ENCODE results near the gene CERS1. TPM values are rescaled to one million over a fixed set of nuclear protein-coding genes. Genes with fewer than 3 reads are reported as not detected.

The CERS1 gene
- total RNA-seq, 1 experiment from 2014 or later: 2.7 TPM

DNA sequence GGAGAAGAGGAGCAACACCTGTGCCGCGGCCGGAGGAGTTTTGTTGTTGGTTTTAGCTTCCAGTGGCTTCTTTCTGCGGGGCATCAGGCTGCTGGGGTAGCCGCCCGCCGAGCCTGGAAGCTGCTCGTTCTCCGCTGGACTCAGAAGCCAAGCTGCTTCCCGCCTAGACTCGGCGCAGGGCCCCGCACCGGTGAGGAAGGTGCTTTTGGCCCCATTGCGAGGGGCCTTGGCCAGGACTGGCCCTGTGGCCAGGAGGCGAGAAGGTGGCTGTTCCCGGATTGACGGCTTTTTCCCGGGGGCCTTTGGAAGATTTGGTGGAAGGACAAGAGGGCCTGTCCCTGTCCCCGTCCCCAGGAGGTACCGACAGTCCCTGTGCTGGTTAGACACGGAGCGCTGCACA is 28.8 kb downstream of the CERS1 start:
- H3K36me3 ChIP-seq (ENCODE audit: low read depth): peaks cover 25% of the 10 kb centered on the region
- no peak overlapping the region for H2AFZ ChIP-seq
- ChIA-PET POLR2A (ENCODE audit: unreplicated experiment) (no interaction called here), CTCF (no interaction called here)
- H3K79me2 ChIP-seq (ENCODE audit: low read depth): no peaks in the 10 kb centered on the region
- TSS peak; percentile 18 for BruUV-seq (replicated peaks)
- DNase-seq: no peak
- no peaks in the 10 kb centered on the region for H3K27me3 ChIP-seq (ENCODE audit: insufficient read depth, low read depth)
- H3F3A ChIP-seq (ENCODE audit: insufficient read depth, low read depth): peaks cover 50% of the 10 kb centered on the region; the same call in 1 of the 2 replicates
- no peak overlapping the region for H3K4me2 ChIP-seq
- H3K27ac ChIP-seq: no peak overlapping the region
- H3K4me1 ChIP-seq (replicated peaks; ENCODE audit: insufficient read depth): 0 out of 2 replicates have a peak, but pooled peaks cover 2% of the 10 kb centered on the region
- H3K4me3 ChIP-seq: no peak overlapping the region
- intact Hi-C loops (cut with micrococcal nuclease; ENCODE audit: unreplicated experiment): no loop called here
- H3K9me3 ChIP-seq (ENCODE audit: insufficient read depth, low read depth): no peaks in the 10 kb centered on the region
- TF ChIP-seq EZH2 (IDR thresholded peaks at IDR 0.05; ENCODE audit: low read depth): no peak
- TF ChIP-seq, protein P1, sequence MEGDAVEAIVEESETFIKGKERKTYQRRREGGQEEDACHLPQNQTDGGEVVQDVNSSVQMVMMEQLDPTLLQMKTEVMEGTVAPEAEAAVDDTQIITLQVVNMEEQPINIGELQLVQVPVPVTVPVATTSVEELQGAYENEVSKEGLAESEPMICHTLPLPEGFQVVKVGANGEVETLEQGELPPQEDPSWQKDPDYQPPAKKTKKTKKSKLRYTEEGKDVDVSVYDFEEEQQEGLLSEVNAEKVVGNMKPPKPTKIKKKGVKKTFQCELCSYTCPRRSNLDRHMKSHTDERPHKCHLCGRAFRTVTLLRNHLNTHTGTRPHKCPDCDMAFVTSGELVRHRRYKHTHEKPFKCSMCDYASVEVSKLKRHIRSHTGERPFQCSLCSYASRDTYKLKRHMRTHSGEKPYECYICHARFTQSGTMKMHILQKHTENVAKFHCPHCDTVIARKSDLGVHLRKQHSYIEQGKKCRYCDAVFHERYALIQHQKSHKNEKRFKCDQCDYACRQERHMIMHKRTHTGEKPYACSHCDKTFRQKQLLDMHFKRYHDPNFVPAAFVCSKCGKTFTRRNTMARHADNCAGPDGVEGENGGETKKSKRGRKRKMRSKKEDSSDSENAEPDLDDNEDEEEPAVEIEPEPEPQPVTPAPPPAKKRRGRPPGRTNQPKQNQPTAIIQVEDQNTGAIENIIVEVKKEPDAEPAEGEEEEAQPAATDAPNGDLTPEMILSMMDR (conservative IDR thresholded peaks at IDR 0.05): no peak
- peaks cover 42% of the 10 kb centered on the region for H4K20me1 ChIP-seq (ENCODE audit: insufficient read depth)
- H3K9me2 ChIP-seq (ENCODE audit: insufficient read depth): no peaks in the 10 kb centered on the region

- 0 out of 2 replicates have a peak, but pooled peaks cover 6% of the 10 kb centered on the region for H3K4me1 ChIP-seq (replicated peaks; ENCODE audit: insufficient read depth)
- H3K4me3 ChIP-seq: no peak overlapping the region
- H3K36me3 ChIP-seq (ENCODE audit: low read depth): peaks cover 25% of the 10 kb centered on the region
- no TSS peak for BruUV-seq (replicated peaks)
- no peak for DNase-seq
- no peaks in the 10 kb centered on the region for H3K27me3 ChIP-seq (ENCODE audit: insufficient read depth, low read depth)
- no peaks in the 10 kb centered on the region for H3K9me2 ChIP-seq (ENCODE audit: insufficient read depth)
- no peak overlapping the region for H3K27ac ChIP-seq
- H3K79me2 ChIP-seq (ENCODE audit: low read depth): no peaks in the 10 kb centered on the region
- ChIA-PET CTCF (interaction anchor here (0.6 kb wide), 1 partner anchor 85 kb away, joined by 23 read pairs; no protein-coding TSS in a partner anchor), POLR2A (ENCODE audit: unreplicated experiment) (no interaction called here)
- no peak overlapping the region for H2AFZ ChIP-seq
- intact Hi-C loops (cut with micrococcal nuclease; ENCODE audit: unreplicated experiment): no loop called here
- peaks cover 49% of the 10 kb centered on the region; the same call in 1 of the 2 replicates for H3F3A ChIP-seq (ENCODE audit: insufficient read depth, low read depth)
- H3K9me3 ChIP-seq (ENCODE audit: insufficient read depth, low read depth): no peaks in the 10 kb centered on the region
- H3K4me2 ChIP-seq: no peak overlapping the region
- TF ChIP-seq, protein P1 (conservative IDR thresholded peaks at IDR 0.05): peak; percentile 48; the same call in 1 of the 2 replicates
- TF ChIP-seq EZH2 (IDR thresholded peaks at IDR 0.05; ENCODE audit: low read depth): no peak
- peaks cover 38% of the 10 kb centered on the region for H4K20me1 ChIP-seq (ENCODE audit: insufficient read depth)
Measured at GRCh38 chr19:18866800-18867123, 29.2 kb downstream of the CERS1 start.

DNA sequence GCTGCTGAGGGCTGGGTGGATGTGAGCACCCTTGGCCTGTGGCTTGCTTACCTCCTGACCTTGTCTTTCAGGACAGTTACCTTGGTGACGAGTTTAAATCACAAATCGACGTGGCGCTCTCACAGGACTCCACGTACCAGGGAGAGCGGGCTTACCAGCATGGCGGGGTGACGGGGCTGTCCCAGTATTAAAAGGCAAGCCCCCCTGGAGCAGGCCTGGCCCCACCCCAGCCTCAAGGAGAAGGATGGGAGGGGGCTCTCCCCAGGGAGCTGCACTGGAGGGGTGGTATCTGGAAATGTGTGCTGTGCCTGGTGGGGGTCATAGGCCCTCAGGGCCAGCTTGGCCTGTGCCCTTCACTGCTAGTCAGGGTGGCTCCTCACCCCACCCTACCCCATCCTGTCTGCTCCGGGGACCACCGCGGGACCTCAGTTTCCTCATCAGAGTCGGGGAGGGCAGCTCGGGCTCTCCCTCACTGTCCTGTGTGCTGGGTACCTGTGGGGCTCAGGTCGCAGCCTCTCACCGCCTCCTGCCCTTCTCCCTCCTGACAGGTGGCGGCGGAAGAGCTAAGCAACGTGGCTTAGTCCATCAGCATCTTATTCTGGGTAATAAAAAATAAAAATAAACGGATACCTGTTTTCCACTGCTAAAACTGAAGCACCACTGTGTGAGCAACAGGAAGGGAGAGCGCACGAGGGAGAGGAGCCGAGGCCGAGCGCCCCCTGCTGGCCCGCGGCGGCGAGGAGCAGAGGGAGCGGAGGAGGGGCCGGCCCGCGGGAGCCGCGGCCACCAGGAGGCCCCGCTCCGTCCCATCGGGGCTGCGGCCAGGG is 29.8 kb downstream of the CERS1 start:
- TF ChIP-seq, protein P1 (conservative IDR thresholded peaks at IDR 0.05): peak; percentile 82
- TF ChIP-seq EZH2 (IDR thresholded peaks at IDR 0.05; ENCODE audit: low read depth): no peak
- Histone ChIP-seq H4K20me1 (ENCODE audit: insufficient read depth) (peaks cover 32% of the 10 kb centered on the region), H3K79me2 (ENCODE audit: low read depth) (no peaks in the 10 kb centered on the region), H3K4me3 (no peak overlapping the region), H3K27ac (no peak overlapping the region), H3K9me3 (ENCODE audit: insufficient read depth, low read depth) (no peaks in the 10 kb centered on the region), H3K4me1 (replicated peaks; ENCODE audit: insufficient read depth) (0 out of 2 replicates have a peak, but pooled peaks cover 6% of the 10 kb centered on the region), H3K27me3 (ENCODE audit: insufficient read depth, low read depth) (no peaks in the 10 kb centered on the region), H3K9me2 (ENCODE audit: insufficient read depth) (no peaks in the 10 kb centered on the region), H2AFZ (no peak overlapping the region), H3K36me3 (ENCODE audit: low read depth) (peaks cover 29% of the 10 kb centered on the region), H3K4me2 (no peak overlapping the region), H3F3A (ENCODE audit: insufficient read depth, low read depth) (peaks cover 49% of the 10 kb centered on the region; the same call in 1 of the 2 replicates)
- BruUV-seq (replicated peaks): no TSS peak
- intact Hi-C loops (cut with micrococcal nuclease; ENCODE audit: unreplicated experiment): no loop called here
- ChIA-PET POLR2A (ENCODE audit: unreplicated experiment) (no interaction called here), CTCF (interaction anchor here (0.6 kb wide), 1 partner anchor 86 kb away, joined by 23 read pairs; no protein-coding TSS in a partner anchor)
- no peak for DNase-seq

Measured in PC-9 (cell line).